Body of pancreas (tissue), 4 donors: Measurements from ENCODE around the gene IER2.

Experiments
- POLR2A ChIP-seq, 3 donors: fragments of 450-650 bp; IDR thresholded peaks; one replicate each; pipeline ENCODE4 v1.6.1; 2016; ENCODE audit warnings: antibody characterized with exemption in 3 of 3, mild to moderate bottlenecking in 2 of 3
- TF ChIP-seq, protein P1 (sequence below), 7 experiments: fragments of 450-650 bp in 4 of 7; fragments of 200-600 bp in 3 of 7; sonication (generic) in 3 of 7; IDR thresholded peaks; one replicate each; pipeline ENCODE4 v1.5.1; 2016 to 2019; ENCODE audit warnings: antibody characterized with exemption in 7 of 7

DNA sequence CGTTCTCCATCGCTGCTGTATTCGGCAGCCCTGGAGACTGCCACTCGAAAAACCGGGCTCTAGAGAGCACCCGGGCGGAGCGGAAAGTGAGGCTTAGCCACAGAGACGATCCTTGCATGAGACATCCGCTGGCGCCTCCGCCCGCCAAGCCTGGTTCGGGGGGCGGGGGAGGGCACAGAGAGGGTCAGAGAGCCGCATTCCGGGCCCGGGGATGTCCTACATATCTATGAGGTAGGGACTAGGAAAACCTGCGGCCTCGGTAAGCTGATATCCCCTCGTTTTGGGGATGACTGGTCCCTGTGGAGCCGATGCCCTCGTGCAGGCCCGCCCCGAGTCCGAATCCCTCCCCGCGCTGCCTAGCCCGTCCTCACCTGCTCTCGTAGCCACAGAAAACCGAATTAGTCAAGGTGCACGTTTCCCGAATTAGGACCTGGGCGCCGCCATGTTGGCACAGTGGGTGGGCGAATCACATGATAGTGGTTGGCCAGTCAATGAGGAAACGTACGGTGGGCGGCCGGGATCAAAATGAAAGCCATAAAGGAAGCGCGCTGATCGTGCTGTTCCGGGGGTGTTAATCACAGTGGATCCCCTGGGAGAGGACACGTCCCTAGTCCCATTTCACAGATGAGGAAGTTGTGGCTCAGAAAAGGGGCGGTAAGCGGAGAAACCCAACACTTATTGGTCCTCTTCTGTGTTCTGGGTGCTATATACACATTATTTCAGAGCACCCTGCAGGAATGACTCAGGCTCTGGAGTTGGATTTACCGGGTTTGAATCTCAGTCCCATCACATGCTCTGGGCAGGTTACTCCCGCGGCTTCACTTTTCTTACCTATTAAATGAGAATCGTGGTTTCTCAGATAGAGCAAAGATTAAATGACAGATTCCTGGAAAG, 33.7 kb upstream of the IER2 start, which contains the start of gene TRMT1:
- TF ChIP-seq POLR2A (IDR thresholded peaks at IDR 0.05): peak in 2 of 3 donors; percentile 44 to 51
- TF ChIP-seq, protein P1, sequence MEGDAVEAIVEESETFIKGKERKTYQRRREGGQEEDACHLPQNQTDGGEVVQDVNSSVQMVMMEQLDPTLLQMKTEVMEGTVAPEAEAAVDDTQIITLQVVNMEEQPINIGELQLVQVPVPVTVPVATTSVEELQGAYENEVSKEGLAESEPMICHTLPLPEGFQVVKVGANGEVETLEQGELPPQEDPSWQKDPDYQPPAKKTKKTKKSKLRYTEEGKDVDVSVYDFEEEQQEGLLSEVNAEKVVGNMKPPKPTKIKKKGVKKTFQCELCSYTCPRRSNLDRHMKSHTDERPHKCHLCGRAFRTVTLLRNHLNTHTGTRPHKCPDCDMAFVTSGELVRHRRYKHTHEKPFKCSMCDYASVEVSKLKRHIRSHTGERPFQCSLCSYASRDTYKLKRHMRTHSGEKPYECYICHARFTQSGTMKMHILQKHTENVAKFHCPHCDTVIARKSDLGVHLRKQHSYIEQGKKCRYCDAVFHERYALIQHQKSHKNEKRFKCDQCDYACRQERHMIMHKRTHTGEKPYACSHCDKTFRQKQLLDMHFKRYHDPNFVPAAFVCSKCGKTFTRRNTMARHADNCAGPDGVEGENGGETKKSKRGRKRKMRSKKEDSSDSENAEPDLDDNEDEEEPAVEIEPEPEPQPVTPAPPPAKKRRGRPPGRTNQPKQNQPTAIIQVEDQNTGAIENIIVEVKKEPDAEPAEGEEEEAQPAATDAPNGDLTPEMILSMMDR (IDR thresholded peaks at IDR 0.05): peak in 1 of 7 experiments; percentile 1
